ENCODE measurements around the gene DNMBP.
"Not testable (repeated sequence)": the region's sequence is repeated elsewhere in the genome, so short reads cannot be mapped to it uniquely, and the experiment has no call there.

DNMBP gene

GRCh38 chr10:99912041-99912440, 97.7 kb downstream of the DNMBP start:
- no peak for DNase-seq

GRCh38 chr10:99908512-99908911, 101.2 kb downstream of the DNMBP start:
- no peak for DNase-seq

GRCh38 chr10:99906470-99906869, 103.3 kb downstream of the DNMBP start:
- DNase-seq, result no peak

DNA sequence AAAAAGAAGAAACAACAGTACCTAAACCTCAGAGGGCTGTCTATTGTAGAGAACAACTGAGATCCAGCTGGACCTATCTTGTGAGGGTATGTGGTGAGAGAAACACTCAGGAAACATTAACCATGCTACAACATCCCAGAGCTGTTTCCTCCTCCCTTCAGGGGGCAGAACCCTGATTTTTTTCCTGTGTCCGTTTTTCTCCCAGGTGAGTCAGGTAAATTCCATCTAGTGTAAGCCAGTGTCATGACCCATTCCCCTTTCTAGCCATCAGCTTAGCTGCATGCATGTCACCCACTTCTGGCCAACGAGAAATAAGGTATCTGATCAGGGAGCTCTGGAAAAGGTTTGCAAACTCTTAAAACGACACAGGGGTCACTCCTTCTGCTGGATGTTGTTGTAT, 103.8 kb downstream of the DNMBP start:
- DNase-seq, result no peak

DNA sequence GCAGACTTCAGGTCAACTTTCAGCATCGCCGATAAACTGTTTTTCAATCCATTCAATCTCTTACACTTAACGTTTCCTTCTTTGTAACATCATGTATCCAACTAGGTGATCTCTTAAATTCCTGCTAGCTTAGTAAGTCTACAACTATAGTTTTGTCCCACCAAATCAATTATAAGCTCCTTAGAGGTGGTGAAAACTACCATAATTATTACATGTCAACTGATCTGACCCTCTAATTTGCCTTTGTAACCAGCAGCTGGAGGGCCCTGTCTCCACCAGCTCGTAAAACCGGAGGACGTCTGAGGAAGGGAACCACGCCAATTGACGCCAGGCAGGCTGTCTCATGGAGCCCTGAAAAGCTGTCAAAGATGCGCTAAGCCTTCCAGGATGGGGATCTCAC, 113.9 kb downstream of the DNMBP start:
- no peak for DNase-seq

- not testable (repeated sequence) for DNase-seq
These were observed 114.7 kb downstream of the DNMBP start for GRCh38 chr10:99895066-99895465.

DNA sequence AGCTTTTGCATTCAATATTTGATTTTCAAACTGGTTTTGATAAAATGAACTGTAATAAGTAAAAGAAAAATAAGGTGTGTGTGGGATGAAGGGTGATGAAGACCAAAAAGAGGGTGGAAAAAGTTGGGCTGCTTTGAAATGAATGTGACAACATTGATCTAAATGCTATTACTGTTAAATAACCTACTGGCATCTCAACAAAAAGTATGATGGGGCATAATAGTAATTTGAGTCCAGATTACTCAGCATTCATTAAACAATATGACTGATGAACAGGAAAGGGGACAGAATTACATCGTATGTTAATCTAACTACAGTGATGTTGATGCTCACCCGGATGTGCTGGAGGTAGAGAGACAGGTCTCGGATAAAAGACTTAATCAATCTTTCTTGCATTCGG, 115.1 kb downstream of the DNMBP start:
- no peak for DNase-seq

GRCh38 chr10:99888622-99889021, 121.1 kb downstream of the DNMBP start:
- no peak for DNase-seq

DNA sequence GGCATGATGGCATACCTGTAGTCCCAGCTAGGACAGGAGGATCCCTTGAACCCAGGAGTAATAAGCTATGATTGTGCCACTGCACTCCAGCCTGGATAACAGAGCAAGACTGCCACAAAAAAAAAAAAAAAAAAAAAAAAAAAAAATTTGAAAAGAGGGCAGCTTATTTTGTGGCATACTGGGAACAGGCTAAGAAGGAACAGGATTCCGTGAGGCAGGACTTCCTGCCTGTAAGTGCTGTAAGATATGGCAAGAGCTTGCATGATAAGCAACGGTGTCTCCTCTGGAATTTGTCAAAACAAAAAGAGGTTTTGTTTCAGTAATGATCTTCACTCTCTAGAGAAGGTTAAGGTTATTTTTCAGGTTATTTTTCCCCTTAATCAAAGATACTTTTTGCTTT, 126.2 kb downstream of the DNMBP start:
- no peak for DNase-seq

DNA sequence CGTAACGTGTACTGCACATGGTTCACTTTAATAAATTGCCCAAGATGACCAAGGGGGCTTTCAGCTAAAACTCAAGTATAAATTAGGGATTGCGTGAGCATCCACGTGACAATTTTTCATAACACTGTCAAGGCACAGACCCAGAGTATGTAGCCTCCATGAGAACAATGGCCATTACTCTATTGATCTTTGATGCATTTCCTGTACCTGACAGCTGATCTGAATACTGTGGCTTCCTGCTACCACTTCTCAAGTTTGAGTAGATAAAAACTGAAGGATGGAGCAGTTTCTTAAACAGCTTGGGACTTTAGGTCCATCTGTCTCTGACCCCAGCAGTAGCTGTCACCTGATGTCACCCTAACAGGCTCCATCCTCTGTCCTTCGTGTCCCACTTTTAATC, 128.4 kb downstream of the DNMBP start:
- no peak for DNase-seq

DNA sequence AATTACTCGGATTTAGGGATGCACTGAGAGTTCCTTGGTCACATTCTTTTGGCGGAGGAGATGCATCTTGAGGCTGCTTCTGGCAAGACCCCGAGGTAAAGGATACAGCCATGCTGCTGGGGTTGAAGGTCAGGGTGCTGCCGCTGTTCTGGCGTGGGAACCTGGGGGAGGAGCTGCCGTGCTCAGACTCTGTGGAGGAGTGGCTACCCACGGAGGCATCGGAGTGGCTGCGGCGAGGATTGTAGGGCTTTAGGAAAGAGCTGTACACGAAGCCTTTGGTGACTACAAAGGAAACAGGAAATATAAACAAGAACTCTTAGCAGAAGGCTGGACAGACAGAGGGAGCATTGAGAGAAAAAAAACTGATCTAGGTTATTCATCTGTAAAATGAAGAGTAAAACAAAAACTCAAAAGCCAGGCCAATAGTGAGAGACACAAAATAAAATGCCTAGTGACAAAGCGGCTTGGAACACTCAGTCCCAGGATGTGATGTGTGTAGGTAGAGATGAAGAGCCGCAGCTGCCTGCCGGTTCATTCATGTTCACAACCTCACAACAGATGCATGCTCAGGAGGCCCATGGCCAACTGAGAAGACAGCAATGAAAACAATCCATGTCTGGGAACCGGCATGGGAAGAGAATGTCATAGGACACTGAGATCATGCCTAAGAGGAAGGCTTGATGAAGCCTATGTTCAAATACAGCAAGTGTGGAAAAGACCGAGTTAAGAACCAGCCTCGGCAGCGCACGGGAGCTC, 129.5 kb downstream of the DNMBP start:
- DNase-seq, result no peak

DNA sequence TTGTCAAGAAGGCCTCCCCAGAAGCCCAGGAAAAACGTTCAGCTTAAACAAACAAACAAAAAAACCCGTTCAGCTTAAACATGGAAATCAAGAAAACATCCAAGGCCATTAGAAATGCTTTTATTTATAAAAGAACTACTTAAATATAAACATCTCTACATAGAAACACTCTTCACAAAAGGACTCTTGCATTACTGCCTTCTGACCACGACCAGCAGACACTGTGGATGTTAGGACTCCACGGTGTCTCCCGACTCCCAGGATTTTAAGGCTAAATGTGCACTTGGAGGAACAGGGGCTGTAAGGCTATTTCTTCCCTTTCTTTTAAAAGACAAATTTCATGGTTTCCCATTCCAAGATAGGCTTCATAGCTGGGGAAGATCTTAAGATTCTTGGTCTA, 134.3 kb downstream of the DNMBP start:
- DNase-seq, result no peak

GRCh38 chr10:99874341-99875085, 135.2 kb downstream of the DNMBP start:
- no peak for DNase-seq

- DNase-seq, result no peak
These were observed 135.9 kb downstream of the DNMBP start for GRCh38 chr10:99873846-99874245.

DNA sequence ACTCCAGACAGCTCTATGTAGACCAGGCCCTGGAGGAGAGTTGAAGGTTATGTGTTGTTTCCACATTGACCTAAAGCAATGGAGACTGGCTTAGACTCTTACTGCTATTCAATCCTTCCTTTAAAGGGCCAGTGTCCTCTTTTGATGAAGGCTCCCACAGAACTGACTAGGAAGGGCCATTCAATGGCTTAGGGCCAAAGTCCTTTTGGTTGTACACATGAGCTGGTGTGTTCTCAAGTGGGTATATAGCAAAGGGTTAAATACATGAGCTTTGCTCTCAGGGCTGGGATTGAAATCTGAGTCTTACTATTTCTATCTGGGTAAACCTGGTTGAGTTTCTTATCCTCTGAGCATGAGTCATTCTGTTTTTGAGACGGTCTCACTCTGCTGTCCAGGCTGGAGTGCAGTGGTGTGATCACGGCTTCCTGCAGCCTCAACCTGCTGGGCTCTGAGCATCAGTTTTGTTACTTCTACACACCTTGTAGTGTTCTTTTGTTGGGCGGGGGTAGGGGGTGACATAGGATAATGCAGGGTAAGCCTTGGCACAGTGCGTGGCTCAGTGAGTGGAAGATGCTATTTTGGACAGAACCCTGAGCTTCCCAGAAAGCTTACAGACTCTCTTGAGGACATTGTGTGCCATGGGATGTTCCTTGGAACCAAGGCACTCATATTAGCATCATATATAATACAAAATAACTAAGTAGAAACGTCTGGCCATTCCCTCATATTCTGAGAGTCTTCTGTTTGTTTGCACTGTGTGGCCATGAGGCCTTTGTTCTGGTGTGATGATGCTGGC, 137.2 kb downstream of the DNMBP start:
- DNase-seq, result no peak

GRCh38 chr10:99870123-99870730, 139.5 kb downstream of the DNMBP start:
- DNase-seq, result no peak

GRCh38 chr10:99869581-99870122, 140.1 kb downstream of the DNMBP start:
- no peak for DNase-seq

- DNase-seq, result not testable (repeated sequence)
These were observed 142.5 kb downstream of the DNMBP start for GRCh38 chr10:99867250-99867649.

DNA sequence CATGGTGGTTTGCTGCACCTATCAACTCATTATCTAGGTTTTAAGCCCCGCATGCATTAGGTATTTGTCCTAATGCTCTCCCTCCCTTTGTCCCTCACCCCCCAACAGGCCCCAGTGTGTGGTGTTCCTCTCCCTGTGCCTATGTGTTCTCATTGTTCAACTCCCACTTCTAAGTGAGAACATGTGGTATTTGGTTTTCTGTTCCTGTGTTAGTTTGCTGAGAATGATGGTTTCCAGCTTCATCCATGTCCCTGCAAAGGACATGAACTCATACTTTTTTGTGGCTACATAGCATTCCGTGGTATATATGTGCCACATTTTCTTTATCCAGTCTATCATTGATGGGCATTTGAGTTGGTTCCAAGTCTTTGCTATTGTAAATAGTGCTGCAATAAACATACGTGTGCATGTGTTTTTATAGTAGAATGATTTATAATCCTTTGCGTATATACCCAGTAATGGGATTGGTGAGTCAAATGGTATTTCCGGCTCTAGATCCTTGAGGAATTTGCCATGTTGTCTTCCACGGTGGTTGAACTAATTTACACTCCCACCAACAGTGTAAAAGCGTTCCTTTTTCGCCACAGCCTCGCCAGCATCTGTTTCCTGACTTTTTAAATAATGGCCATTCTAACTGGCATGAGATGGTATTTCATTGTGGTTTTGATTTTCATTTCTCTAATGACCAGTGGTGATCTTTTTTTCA, 146.1 kb downstream of the DNMBP start:
- DNase-seq, result not testable (repeated sequence)

DNA sequence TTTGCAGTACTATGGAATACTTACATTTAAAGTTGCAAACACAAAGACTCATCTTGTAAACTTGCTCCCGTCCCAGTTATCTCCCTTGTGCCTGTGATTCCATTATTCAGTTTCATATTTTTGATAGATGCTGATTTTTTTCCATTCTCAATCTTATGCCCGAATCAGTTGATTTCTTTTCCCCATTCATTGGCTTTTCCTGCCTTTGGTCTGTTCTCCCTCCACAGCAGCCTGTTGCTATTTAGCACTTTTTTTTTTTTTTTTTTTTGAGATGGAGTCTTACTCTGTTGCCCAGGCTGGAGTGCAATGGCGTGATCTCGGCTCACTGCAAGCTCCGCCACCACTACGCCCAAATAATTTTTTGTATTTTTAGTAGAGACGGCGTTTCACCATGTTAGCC, 149.3 kb downstream of the DNMBP start:
- no peak for DNase-seq

DNA sequence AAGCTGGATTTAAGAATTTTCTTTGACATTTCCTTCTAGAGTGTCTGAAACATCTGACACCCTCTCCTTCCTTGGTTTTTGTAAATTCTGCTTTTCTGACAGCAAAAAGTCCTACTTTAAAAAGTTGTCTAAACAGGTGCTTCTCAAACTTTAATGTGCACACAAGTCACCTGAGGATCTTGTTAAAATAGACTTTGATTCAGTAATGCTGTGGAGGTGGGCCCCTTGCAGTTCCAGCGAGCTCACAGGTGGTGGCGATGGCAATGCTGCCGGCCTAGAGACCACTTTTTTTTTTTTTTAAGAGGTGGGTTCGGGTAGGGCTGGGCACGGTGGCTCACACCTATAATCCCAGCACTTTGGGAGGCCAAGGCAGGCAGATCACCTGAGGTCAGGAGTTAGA, 150.2 kb downstream of the DNMBP start:
- no peak for DNase-seq

DNA sequence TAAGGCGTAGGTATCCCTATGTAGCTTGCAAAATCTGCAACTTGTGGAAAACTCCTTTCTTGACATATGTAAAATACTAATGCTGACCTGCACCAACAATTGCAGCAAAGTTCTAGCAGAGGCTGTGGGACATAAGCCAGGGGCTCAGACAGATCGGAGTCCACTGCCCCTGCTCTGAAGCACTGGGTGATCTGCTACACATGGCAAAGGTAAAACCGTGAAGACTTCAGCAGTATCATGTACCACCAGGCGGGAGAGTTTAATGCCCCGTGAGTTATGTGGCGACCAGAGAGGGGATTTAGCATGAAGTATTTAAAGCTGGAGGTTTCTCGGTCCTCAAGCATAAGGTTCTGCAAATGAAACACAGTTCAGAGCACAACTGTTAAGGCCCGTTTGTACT, 150.9 kb downstream of the DNMBP start:
- DNase-seq, result no peak
